GM19455 (cell line): ENCODE data around the gene HOXC11.

Experiments
- ATAC-seq: cut with Tn5 transposase; IDR thresholded peaks from one replicate; pipeline ENCODE4 v1.9.1; 2021; ENCODE audit not compliant: unreplicated experiment

Gene HOXC11

DNA sequence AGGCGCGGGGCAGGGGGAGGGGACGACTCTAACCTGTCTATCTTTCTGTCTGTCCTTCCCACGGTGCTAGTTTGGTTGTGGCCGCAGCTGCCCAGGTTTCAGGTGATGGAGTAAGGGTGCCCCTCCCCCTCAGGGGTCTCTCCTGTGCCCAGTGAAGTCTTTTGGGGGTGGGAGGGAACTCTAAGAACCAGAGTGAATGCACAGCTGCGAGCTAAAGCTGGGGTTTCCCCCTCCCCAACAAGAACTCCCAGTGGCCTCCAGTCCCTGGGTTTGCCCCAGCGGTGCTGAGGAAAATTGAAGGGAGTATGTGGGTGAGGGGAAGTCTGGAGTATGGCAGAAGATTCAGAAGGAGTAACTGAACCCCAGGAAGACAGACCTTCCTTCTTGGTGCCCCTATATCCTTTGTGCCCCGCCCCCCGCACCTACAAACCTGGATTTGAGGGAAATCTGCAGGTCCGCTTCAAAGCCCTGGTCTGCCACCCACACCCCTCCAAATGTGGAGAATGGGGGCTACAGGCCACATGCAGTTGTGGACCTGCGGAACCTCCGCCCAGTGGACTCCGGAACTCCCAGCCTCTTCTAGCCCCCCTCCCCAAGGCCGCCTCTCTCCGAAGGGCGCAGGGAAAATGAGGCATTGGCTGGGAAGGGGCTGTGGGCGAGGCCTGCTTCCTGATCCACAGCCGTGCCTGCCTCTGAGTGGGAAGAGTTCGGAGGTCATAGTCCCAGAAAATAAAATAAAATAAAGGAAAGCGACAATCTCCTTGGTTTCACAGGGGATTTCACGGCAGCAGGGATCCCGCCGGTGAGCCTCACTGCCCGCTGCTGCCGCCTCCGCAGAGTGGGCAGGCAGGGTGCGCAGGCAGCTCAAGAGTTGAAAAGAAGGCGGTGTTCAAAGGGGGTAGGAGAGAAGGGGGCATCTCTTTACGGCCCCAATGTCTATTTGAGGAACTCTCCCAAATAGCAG lies 23.6 kb downstream of the HOXC11 start:
- ATAC-seq: no peak

- no peak for ATAC-seq
Measured at GRCh38 chr12:53997204-53998109, 24.5 kb downstream of the HOXC11 start.

DNA sequence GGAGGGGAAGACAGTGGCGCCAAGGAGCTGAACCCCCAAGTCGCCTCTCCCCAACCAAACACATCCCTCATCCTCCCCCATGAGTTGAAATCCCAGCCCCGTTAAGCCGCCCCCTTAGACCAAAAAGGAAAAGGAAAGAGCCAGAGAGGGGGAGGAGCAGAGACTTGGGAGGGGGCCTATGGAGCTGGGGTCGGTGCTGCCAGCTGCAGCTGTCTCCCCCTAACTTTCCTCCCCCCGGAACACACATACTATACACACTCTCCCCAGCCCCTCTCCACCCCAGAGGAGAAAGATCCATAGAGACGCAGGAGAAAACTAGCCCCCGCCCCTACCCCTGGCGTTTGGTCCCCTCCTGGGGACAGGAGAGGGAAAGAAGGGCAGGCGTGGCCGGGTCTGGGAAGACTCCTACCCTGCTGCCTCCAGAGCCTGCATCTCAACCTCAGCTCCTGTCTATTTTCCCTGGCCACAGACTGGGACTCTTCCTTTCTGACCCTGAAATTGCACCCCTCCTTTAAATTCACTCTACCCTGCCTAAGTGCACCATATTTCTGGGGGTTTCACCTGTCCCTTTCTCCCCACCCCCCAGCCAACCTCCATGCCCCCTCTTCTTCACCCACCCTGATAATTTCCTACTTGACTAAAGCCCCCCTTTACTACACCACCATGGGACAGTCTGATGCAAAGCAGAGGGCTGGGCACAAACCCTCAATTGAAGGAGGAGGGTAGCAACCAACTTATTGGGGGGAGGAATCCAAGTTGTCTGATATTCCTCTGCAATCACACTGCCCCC lies 25.4 kb downstream of the HOXC11 start:
- no peak for ATAC-seq

GRCh38 chr12:53998900-53999236 lies 25.9 kb downstream of the HOXC11 start:
- no peak for ATAC-seq

DNA sequence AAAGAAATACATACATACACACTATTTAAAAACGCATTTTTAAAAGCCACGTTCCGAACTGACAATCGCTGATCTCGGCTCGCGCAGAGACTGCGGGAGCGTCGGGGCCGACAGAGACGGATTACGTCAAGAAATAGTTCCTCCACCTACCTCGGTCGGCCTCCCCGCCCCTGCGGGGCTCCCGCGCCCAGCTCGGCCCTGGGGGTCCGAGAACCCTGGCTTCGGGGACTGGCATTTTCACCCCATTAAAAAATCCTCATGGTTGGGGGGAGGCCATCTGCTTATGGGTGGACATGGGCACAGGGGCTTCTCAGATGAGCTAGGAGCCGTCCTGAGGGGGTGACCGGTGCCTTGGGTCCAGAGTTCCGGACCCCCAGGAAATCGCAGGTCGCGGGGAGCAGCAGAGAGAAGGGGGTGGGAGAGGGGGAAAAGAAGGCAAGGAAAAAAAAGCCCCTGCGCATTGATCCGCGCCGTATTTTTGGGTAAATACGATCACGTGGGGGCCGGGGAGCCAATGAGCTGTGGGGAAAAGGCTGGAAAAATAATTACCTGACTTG lies 26.7 kb downstream of the HOXC11 start:
- ATAC-seq: no peak

DNA sequence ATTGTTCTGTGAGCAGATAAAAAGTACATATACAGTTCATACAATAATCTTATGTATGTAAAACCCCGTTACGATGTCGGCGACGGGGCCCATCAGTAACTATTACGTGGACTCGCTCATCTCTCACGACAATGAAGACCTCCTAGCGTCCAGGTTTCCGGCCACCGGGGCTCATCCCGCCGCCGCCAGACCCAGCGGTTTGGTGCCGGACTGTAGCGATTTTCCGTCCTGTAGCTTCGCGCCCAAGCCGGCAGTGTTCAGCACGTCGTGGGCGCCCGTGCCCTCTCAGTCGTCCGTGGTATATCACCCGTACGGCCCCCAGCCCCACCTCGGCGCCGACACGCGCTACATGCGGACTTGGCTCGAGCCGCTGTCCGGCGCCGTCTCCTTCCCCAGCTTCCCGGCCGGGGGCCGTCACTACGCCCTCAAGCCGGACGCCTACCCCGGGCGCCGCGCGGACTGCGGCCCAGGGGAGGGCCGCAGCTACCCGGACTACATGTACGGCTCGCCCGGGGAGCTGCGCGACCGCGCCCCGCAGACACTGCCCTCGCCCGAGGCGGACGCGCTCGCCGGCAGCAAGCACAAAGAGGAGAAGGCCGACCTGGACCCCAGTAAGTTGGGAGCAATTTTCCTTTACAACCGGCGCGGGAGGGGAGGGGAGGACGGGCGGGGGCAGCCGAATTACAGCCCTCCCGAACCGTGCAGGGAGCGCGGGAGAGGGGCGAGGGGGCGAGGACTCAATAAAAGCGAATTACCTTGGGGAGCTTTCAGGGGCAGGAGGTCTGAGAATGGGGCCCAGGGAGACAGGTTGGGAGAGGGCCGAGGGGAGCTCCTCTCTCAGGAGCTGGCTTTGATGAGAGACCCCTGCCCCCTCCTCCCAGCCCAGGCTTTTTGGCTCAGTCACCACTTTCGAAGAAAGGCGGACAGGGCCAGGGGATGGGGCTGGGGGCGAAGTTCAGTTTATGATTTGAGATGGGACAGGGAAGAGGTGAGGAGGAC lies 27.5 kb downstream of the HOXC11 start, which contains the start of gene HOXC9:
TSS of gene HOXC9 (plus strand) at position 46 of the 999 bp plus-strand sequence. CDS start at position 74, 28 bp downstream.
- no peak for ATAC-seq

DNA sequence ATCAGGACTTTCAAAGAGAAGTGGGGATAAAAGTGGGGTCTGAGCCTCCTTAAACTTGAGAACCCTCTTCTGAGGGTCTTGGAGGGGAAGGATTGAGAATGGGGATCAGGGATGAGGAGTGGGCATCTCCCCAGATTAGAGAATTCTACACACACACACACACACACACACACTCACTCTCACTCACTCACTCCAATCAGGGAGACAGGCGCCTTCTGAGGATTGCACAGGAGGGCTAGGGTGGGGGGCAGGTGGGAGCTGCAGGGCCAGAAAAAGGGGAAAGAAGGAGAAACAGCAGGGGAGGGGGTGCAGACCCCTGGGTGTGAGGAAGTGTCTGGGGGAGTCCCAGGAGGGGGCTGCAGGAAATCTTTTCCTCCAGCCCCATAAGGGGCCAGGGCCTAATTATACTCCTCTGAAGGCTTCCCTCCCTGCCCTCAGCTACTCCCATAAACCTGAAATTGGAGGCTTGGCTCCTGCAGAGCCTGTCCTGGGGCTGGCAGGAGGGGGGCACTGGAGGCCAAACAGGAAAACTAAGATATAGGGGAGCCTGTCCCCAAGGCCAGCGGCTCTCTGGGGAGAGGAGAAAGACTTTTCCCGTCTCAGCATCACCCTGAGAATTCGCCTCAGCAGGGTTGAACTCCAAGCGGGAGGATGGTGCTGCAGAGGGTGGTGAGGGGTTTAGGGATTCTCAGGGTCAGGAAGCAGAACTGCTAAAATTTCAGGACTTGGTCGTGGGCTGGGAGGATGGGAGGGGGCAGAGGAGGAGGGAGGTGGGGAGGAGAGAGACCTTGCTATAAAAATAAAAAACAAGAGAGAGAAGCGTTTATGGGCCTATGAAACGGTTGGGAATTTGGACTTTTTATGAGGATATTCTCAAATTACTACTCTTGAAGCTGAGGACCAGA lies 28.6 kb downstream of the HOXC11 start:
- ATAC-seq: no peak

GRCh38 chr12:54002278-54002914 lies 29.5 kb downstream of the HOXC11 start:
- no peak for ATAC-seq

GRCh38 chr12:54002915-54003389 lies 30.0 kb downstream of the HOXC11 start:
- ATAC-seq: no peak

DNA sequence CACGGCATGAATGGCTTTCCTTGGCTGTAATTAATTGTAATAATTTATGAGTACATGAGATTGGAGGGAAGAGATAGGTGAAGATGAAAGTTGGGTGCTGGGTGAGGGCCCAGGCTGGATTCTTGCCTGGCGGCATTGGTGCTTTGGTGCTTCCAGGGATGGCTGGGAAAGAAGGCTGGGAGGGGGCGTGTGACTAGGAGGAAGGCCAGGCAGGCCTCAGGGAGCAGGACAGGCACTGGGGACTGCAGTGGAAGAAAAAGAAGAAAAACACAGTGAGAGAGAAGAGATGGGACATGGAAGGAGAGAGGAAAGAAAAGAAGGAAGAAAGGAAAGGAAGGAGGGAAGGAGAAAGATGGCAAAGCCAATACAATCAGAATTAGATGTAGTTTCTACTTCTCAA lies 30.7 kb downstream of the HOXC11 start:
- ATAC-seq: no peak

- ATAC-seq: no peak
Measured at GRCh38 chr12:54004063-54004840, 31.3 kb downstream of the HOXC11 start.

GRCh38 chr12:54004841-54005530 lies 32.1 kb downstream of the HOXC11 start:
- ATAC-seq: no peak

DNA sequence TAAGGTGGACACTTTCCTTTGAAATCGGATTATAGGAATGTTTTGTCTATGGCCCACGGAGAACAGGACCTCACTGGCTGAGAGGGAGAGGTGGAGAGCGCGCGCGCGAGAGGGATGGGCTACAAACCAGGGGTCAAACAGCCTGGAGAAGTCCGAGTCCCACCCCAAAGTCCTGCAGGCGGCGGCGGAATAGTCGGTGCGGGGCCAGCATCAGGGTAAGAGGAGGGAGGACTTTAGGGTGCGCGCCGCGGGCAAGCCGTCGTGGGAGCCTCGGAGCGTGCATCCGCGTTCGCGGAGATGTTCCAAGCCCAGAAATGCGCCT lies 32.6 kb downstream of the HOXC11 start:
- ATAC-seq: no peak

DNA sequence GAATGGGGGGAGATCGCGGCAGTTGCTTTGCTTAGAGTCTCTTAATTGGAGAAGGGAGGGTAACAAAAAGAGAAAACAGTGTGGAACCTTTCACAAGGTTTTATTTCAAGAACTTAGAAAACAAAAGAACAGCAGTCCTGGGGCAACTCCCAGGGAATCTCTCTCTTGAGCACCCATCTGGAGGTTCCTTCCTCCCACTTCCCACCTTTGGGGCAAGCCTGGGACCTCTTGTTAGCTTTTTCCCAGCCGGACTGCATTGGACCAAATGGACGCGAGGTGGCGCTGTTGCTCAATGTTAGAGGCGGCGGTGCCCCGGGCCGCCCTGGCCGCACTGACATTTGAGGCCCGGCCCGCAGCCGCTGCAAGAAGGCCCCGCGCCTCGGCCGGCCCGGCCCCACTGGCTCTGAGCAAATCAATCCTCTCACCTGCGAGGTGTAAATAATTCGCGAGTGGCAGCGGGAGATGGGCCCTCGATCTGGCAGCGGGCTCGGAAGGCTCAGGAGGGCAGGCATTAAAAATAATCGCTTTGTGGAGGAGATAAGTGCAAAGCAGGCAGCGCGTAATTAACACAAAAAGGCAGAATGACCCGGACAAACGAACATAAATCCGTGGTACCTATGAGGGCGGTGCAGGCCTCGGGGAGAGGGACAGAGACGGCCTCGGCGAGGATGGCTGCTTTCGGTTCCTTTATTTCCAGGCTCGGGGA lies 33.1 kb downstream of the HOXC11 start:
- no peak for ATAC-seq

- no peak for ATAC-seq
Measured at GRCh38 chr12:54006559-54007220, 33.8 kb downstream of the HOXC11 start.
